Right lobe of liver (tissue), 4 donors: ENCODE measurements around the gene PGK1.

Experiments
- CTCF ChIP-seq, 4 donors: fragments of 200-600 bp in 3 of 4; fragments of 450-650 bp in 1 of 4; IDR thresholded peaks; one replicate each; pipeline versions ENCODE4 v1.5.1 to v1.8.0; 2016 to 2022; ENCODE audit warnings: antibody characterized with exemption in 4 of 4, mild to moderate bottlenecking in 2 of 4
- POLR2A ChIP-seq: fragments of 450-650 bp; IDR thresholded peaks from one replicate; pipeline ENCODE4 v1.6.1; 2017; ENCODE audit warnings: antibody characterized with exemption, mild to moderate bottlenecking
- donor health status: DM: no; HTN: no; CAD: no.
- donor health status: DM: no; HTN: no; CAD: no.
- donor health status: DM: no; HTN: yes; CAD: no.

DNA sequence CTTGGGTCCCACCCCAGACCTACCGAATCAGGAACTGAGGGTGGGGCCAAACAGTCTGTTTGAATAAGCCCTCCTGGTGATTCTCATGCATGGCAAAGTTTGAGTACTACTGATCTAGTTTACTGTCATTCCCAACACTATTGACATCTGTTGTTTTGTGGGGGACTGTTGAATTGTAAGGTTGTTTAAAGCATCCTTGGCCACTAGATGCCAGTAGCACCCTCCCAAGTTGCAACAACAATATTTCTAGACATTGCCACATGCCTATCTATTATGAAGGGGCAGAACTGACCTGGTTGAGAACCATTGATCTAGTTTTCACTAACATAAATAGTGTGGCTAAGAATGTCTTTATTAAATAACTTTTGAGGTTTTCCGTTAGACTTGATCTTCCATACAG, 20.3 kb downstream of the PGK1 start:
- TF ChIP-seq POLR2A (no peak), CTCF (IDR thresholded peaks at IDR 0.05) (peak in 3 of 4 donors; percentile 17 to 22 (median 19))
